LNCaP clone FGC (cell line): Measurements from ENCODE around the gene SIM2.
A peak's percentile ranks its signal among the peaks of the same experiment; 100 is the strongest.

Source experiments
- DNase-seq: peaks from one replicate; pipeline ENCODE4 v3.0.0-alpha.2; 2011; ENCODE audit warnings: low read depth
- H3K4me3 ChIP-seq: 2 replicates; pipeline ENCODE4 v1.5.1; 2011; ENCODE audit warnings: mild to moderate bottlenecking, low read depth, low read length, control low read depth
- CTCF ChIP-seq: IDR thresholded peaks from 2 replicates; pipeline ENCODE4 v1.5.1; 2012; ENCODE audit warnings: mild to moderate bottlenecking; ENCODE audit not compliant: control insufficient read depth, insufficient read depth; ENCODE audit errors: extremely low read depth

The SIM2 gene

DNA sequence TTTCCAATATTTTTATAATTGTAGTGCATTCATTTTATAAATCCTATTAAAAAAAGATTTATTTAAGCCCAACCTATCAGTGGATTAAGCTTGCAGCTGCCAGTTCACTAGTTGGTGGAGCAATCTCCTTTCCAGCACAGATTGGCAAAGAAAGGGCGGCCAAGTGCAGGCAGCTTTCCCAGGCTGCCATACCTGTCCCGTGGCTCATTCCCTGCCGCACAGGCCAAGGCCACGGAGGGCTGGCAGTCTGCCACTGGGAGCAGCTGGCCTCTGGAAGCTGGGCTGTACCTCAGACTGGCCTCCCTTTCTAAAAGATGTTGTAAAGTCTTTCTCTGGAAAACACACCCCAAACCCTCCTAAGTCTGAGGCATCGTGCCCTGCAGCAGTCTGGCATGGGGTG is 74.2 kb downstream of the SIM2 start:
- TF ChIP-seq CTCF, result no peak
- peak; percentile 81 for DNase-seq
- H3K4me3 ChIP-seq, result no peak overlapping the region

DNA sequence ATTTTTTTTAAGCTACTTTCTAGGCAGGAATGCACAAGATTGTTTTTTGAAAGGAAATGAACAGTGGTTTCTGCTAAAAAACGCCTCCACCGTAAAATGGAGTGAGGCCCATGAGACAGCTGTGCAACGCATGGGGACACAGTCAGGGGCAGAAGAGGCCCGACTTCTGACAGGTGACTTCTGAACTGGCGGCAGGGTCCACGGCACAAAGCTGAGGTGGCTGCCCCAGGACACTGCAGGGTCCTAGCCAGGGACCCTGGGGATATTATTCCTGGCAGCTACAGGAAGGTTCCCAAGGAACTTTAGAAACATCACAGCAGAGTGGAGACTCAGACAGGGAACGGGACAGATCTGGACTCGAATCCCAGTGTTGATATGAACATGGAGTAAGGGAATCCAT is 75.1 kb downstream of the SIM2 start:
- no peak for TF ChIP-seq CTCF
- DNase-seq, result no peak
- no peak overlapping the region for H3K4me3 ChIP-seq

GRCh38 chr21:36776981-36777617 is 78.2 kb downstream of the SIM2 start:
- no peak for DNase-seq
- no peak for TF ChIP-seq CTCF
- H3K4me3 ChIP-seq, result no peak overlapping the region

DNA sequence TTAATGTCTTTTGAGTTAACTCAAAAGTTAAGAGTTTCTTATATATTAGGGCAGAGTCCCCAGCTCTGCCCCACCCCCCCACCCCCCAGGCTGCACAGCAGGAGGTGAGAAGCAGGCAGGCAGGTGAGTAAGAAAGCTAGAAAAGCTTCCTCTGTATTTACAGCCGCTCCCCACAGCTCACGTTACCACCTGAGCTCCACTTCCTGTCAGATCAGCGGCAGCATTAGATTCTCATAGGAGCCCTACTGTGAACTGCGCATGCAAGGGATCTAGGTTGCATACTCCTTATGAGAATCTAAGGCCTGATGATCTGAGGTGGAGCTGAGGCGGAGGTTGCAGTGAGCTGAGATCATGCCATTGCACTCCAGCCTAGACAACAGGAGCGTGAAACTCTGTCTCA is 81.9 kb downstream of the SIM2 start:
- no peak for TF ChIP-seq CTCF
- no peak overlapping the region for H3K4me3 ChIP-seq
- no peak for DNase-seq

GRCh38 chr21:36783612-36784374 is 84.9 kb downstream of the SIM2 start:
- no peak for DNase-seq
- no peak overlapping the region for H3K4me3 ChIP-seq
- no peak for TF ChIP-seq CTCF

DNA sequence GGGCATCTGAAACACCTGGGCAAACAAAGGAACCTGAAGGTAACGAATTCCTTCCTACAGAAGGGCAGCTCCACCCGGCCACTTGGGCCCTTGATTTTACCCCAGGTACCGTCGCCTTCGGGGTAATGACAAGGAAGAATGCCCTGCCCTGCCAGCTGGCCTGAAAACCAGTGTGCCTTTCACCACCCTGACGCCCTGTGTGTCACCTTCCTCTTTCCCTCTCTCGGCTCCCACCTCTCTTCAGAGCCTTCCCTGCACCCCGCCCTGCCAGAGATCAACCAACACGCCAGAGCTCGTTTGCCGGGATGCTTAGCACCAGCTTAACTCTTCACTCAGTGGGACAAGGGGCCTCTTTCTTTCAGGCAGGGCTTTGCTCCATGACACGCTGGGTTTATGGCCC is 86.0 kb downstream of the SIM2 start:
- no peak overlapping the region for H3K4me3 ChIP-seq
- no peak for TF ChIP-seq CTCF
- DNase-seq, result no peak
